HCT116 (cell line): ENCODE measurements around the gene LOXL1.

Source experiments
- CTCF ChIP-seq, 3 experiments: fragments of 200-600 bp in 1 of 3; sonication (generic) in 1 of 3; IDR thresholded peaks in 2 of 3; conservative IDR thresholded peaks in 1 of 3; 2 replicates each; pipeline ENCODE4 v1.5.1; 2012 to 2017; ENCODE audit warnings: low read depth in 2 of 3, low read length in 2 of 3, antibody characterized with exemption in 1 of 3, borderline replicate concordance in 1 of 3, control low read depth in 1 of 3, mild to moderate bottlenecking in 1 of 3, mixed read lengths in 1 of 3, mixed run types in 1 of 3, moderate library complexity in 1 of 3; ENCODE audit not compliant: insufficient read depth in 1 of 3
- RAD21 ChIP-seq: IDR thresholded peaks from 2 replicates; pipeline ENCODE4 v1.6.1; 2012; ENCODE audit warnings: low read depth, mild to moderate bottlenecking
- SIN3A ChIP-seq: IDR thresholded peaks from 2 replicates; pipeline ENCODE4 v1.6.1; 2012; ENCODE audit warnings: low read depth

GRCh38 chr15:73923156-73923487, 3.1 kb upstream of the LOXL1 start:
- no peak for TF ChIP-seq CTCF (IDR thresholded peaks at IDR 0.05 in 2 of 3, conservative IDR thresholded peaks at IDR 0.05 in 1 of 3; ENCODE audit: borderline replicate concordance in 1 of 3, insufficient read depth in 1 of 3, low read depth in 2 of 3, low read length in 2 of 3)
- no peak for TF ChIP-seq RAD21
- TF ChIP-seq SIN3A = no peak
